Measurements from ENCODE around the gene ADARB2. TPM values are rescaled to one million over a fixed set of nuclear protein-coding genes. Genes with fewer than 3 reads are reported as not detected.

Gene ADARB2
- total RNA-seq, 4 donors from 2014 or later = 8.4 to 23.2 (median 19.6) TPM

DNA sequence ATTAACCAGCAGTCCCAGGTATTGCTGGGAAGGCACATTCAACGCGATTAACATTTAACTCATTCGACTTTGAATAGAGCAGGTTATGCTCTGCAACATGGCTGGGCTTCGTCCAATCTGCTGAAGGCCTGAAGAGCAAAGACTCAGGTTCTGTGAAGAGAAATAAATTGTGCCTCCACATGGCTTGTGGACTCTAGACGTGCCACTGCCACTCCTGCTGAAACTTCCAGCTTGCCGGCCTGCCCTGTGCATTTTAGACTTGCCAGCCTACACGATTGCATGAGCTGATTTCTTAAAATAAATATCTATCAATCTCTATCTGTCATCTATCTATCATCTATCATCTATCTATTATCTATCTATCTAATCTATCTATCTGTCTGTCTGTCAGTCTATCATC is 543.2 kb downstream of the ADARB2 start:
- WGBS, 2 donors = 82 to 83% methylated on average over 7 of the region's 7 CpGs
- Histone ChIP-seq H3K27ac (no peak overlapping the region), H3K36me3 (no peaks in the 10 kb centered on the region), H3K4me3 (no peak overlapping the region), H3K9me3 (no peaks in the 10 kb centered on the region), H3K4me1 (peaks cover 0 to 5% (median 5%) of the 10 kb centered on the region in 4 donors), H3K27me3 (no peaks in the 10 kb centered on the region)
- TF ChIP-seq EP300 (IDR thresholded peaks at IDR 0.05) (no peak), POLR2A (IDR thresholded peaks at IDR 0.05) (no peak)
- TF ChIP-seq, protein P1, sequence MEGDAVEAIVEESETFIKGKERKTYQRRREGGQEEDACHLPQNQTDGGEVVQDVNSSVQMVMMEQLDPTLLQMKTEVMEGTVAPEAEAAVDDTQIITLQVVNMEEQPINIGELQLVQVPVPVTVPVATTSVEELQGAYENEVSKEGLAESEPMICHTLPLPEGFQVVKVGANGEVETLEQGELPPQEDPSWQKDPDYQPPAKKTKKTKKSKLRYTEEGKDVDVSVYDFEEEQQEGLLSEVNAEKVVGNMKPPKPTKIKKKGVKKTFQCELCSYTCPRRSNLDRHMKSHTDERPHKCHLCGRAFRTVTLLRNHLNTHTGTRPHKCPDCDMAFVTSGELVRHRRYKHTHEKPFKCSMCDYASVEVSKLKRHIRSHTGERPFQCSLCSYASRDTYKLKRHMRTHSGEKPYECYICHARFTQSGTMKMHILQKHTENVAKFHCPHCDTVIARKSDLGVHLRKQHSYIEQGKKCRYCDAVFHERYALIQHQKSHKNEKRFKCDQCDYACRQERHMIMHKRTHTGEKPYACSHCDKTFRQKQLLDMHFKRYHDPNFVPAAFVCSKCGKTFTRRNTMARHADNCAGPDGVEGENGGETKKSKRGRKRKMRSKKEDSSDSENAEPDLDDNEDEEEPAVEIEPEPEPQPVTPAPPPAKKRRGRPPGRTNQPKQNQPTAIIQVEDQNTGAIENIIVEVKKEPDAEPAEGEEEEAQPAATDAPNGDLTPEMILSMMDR (IDR thresholded peaks at IDR 0.05) = no peak
- no peak for DNase-seq (ENCODE audit: low spot score in 2 of 2)

DNA sequence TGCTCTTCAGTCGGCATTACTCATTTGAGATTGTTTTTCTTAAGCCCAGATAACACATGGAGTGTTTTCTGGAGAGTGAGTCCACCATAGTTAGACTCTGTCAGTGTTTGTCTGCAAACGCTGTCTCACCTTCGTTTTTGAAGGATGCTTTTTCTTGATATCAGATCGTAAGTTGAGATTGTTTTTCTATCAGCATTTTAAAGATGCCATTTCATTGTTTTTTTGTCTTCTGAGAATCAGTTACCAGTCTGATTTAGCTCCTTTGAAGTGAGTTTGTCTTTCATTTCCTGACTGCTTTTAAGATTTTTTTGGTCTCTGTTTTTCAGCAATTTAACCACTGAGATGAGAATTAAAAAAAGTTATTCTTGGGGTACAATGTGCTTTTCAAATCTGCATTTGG is 543.8 kb downstream of the ADARB2 start:
- peaks cover 0 to 10% (median 10%) of the 10 kb centered on the region in 4 donors for H3K4me1 ChIP-seq
- H3K9me3 ChIP-seq = no peaks in the 10 kb centered on the region
- no peak for DNase-seq (ENCODE audit: low spot score in 2 of 2)
- H3K27me3 ChIP-seq = no peaks in the 10 kb centered on the region
- H3K4me3 ChIP-seq = no peak overlapping the region
- WGBS, 2 donors = 64 to 67% methylated on average over 4 of the region's 4 CpGs
- no peak for TF ChIP-seq POLR2A (IDR thresholded peaks at IDR 0.05)
- no peak for TF ChIP-seq EP300 (IDR thresholded peaks at IDR 0.05)
- TF ChIP-seq, protein P1 (IDR thresholded peaks at IDR 0.05) = no peak
- no peak overlapping the region for H3K27ac ChIP-seq
- no peaks in the 10 kb centered on the region for H3K36me3 ChIP-seq

DNA sequence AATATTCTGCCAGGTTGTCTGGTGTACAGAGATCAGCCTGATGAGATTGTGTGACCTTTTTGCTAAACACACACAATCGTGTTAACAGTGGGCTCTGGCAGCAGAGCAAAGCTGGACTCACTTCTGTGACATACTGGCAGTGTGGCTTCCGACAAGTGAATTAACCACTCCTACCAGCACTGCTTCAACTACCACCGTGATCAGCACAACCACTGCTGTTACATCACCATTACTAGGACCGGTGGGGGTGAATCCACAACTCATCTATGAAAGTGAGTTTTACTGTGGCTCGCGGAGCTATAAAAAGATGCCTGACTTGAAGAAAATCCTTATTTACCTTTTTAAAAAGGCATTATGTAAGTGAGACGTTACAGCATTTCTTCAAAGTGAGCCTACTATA is 545.6 kb downstream of the ADARB2 start:
- Histone ChIP-seq H3K27me3 (no peaks in the 10 kb centered on the region), H3K4me3 (no peak overlapping the region), H3K9me3 (no peaks in the 10 kb centered on the region), H3K4me1 (peaks cover 0 to 25% (median 17%) of the 10 kb centered on the region in 4 donors), H3K36me3 (no peaks in the 10 kb centered on the region), H3K27ac (no peak overlapping the region)
- no peak for DNase-seq (ENCODE audit: low spot score in 2 of 2)
- TF ChIP-seq POLR2A (IDR thresholded peaks at IDR 0.05) = no peak
- no peak for TF ChIP-seq EP300 (IDR thresholded peaks at IDR 0.05)
- TF ChIP-seq, protein P1 (IDR thresholded peaks at IDR 0.05) = no peak
- WGBS, 2 donors = 79 to 81% methylated on average over 7 of the region's 7 CpGs

DNA sequence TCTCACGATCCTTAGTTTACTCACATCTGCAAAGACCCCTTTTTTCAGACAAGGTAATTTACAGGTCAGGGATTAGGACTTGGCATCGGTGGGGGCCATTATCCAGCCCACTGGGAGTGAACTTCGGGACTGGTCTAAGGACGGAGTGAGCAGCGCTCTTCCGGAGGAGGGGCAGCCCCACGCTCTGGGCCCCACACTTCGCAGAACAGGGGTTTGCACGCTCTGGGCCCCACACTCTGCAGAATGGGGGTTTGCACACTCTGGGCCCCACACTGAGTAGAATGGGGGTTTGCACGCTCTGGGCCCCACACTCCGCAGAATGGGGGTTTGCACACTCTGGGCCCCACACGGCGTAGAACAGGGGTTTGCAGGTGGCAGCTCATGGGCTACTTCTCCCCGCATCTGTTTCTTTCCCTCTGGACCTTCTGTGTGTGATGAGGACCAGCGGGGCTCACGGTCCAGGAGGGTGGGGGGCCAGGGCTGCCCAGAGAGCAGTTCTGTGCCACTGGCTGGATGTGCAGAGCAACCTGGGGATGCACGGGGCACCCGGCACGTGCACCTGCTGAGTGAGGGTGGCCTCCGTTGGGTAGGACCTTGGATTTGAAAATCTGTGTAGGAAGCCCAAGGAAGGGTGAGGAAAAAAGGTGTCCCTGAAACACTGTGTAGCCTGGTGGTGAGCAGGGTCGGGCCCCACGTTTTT is 546.4 kb downstream of the ADARB2 start:
- no peaks in the 10 kb centered on the region for H3K36me3 ChIP-seq
- H3K27ac ChIP-seq = peak overlapping the region in 1 of 4 donors; percentile 13
- no peak for DNase-seq (ENCODE audit: low spot score in 2 of 2)
- H3K27me3 ChIP-seq = no peaks in the 10 kb centered on the region
- peaks cover 0 to 29% (median 17%) of the 10 kb centered on the region in 4 donors for H3K4me1 ChIP-seq
- 89% methylated on average over 22 of the region's 22 CpGs for WGBS, 2 donors
- H3K9me3 ChIP-seq = no peaks in the 10 kb centered on the region
- no peak overlapping the region for H3K4me3 ChIP-seq
- no peak for TF ChIP-seq POLR2A (IDR thresholded peaks at IDR 0.05)
- TF ChIP-seq EP300 (IDR thresholded peaks at IDR 0.05) = no peak
- TF ChIP-seq, protein P1 (IDR thresholded peaks at IDR 0.05) = no peak

DNA sequence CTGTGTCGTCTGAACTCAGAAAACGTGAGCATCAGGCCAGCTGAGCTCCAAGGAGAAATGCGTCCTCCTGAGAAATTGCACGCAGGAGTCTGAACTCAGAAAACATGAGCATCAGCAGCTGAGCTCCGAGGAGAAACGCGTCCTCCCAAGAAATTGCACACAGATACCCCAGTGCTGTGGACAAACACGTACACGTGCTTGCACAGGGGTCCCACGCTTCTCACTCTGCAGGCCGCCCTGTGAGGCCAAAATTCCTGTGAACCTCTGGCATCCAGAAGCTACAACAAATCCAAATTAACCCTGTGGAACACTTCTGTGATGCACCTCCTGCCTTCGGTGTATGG is 547.3 kb downstream of the ADARB2 start:
- Histone ChIP-seq H3K4me1 (peaks cover 0 to 29% (median 17%) of the 10 kb centered on the region in 4 donors), H3K27ac (peak overlapping the region in 1 of 4 donors; percentile 96), H3K27me3 (no peaks in the 10 kb centered on the region), H3K36me3 (no peaks in the 10 kb centered on the region), H3K9me3 (no peaks in the 10 kb centered on the region), H3K4me3 (no peak overlapping the region)
- 73 to 90% methylated on average over 12 of the region's 12 CpGs for WGBS, 2 donors
- no peak for DNase-seq (ENCODE audit: low spot score in 2 of 2)
- TF ChIP-seq, protein P1 (IDR thresholded peaks at IDR 0.05) = no peak
- no peak for TF ChIP-seq EP300 (IDR thresholded peaks at IDR 0.05)
- no peak for TF ChIP-seq POLR2A (IDR thresholded peaks at IDR 0.05)
